GM12892 (cell line): Measurements from ENCODE around the gene PSMC2.
"Not testable (repeated sequence)": the region's sequence is repeated elsewhere in the genome, so short reads cannot be mapped to it uniquely, and the experiment has no call there.

ENCODE experiments used
- POLR2A ChIP-seq: IDR thresholded peaks from 2 replicates; pipeline ENCODE4 v1.6.1; 2011; ENCODE audit warnings: low read depth, low read length, control low read depth
- POLR2AphosphoS5 ChIP-seq: IDR thresholded peaks from 2 replicates; pipeline ENCODE4 v1.6.1; 2011; ENCODE audit warnings: low read depth, low read length, control low read depth

- TF ChIP-seq POLR2AphosphoS5, POLR2A: not testable (repeated sequence)
Measured at GRCh38 chr7:103405789-103406613, 58.6 kb downstream of the PSMC2 start.
